ENCODE results near the gene USP17L5.
"Not testable (repeated sequence)": the region's sequence is repeated elsewhere in the genome, so short reads cannot be mapped to it uniquely, and the experiment has no call there.

Gene USP17L5, protein sequence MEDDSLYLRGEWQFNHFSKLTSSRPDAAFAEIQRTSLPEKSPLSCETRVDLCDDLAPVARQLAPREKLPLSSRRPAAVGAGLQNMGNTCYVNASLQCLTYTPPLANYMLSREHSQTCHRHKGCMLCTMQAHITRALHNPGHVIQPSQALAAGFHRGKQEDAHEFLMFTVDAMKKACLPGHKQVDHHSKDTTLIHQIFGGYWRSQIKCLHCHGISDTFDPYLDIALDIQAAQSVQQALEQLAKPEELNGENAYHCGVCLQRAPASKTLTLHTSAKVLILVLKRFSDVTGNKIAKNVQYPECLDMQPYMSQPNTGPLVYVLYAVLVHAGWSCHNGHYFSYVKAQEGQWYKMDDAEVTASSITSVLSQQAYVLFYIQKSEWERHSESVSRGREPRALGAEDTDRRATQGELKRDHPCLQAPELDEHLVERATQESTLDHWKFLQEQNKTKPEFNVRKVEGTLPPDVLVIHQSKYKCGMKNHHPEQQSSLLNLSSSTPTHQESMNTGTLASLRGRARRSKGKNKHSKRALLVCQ

DNA sequence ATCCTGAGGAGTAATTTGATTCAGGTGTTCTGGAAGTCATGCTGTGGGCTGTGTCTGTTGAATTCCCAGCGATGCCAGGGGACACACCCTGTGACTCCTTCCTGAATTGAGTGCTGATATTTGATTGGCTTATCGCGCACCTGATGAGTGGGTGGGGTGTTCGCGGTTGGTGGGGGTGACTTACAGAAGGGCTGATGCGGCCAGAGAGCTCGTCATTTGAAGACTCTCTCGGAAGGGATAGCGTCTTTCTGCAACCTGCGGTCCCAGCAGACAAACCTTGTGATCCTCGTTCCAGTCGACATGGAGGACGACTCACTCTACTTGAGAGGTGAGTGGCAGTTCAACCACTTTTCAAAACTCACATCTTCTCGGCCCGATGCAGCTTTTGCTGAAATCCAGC is at the start of gene USP17L5:
TSS of gene USP17L5 (plus strand) at position 301 of the 400 bp plus-strand sequence. CDS start at position 301, 0 bp downstream.
- not testable (repeated sequence) for DNase-seq (ENCODE audit: low read depth); H3K4me3 ChIP-seq (ENCODE audit: low read depth, low read length)

DNA sequence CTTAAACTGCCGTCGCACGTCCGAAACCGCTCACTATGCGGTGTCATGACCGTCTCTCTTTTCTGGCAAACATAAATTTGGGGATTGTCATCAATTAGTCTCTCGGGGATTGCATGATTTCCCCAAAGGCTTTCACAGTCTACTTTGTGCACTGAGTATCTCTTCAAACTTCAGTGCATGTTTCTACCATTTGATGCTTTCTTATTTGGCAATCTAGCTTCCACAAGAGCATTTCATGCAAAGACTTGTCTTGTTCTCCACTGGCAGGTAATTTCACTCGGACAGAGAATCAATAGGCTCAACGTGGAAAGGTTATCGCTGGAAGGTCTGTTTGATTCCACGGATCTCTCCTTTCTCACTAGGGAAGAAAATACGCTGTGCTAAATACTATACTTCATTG is 15.0 kb upstream of the USP17L5 start:
- not testable (repeated sequence) for H3K4me3 ChIP-seq (ENCODE audit: low read depth, low read length); DNase-seq (ENCODE audit: low read depth)

DNA sequence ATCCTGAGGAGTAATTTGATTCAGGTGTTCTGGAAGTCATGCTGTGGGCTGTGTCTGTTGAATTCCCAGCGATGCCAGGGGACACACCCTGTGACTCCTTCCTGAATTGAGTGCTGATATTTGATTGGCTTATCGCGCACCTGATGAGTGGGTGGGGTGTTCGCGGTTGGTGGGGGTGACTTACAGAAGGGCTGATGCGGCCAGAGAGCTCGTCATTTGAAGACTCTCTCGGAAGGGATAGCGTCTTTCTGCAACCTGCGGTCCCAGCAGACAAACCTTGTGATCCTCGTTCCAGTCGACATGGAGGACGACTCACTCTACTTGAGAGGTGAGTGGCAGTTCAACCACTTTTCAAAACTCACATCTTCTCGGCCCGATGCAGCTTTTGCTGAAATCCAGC is 14.3 kb upstream of the USP17L5 start, which contains the start of gene USP17L24:
TSS of gene USP17L24 (plus strand) at position 301 of the 400 bp plus-strand sequence. CDS start at position 301, 0 bp downstream.
- not testable (repeated sequence) for H3K4me3 ChIP-seq (ENCODE audit: low read depth, low read length); DNase-seq (ENCODE audit: low read depth)

DNA sequence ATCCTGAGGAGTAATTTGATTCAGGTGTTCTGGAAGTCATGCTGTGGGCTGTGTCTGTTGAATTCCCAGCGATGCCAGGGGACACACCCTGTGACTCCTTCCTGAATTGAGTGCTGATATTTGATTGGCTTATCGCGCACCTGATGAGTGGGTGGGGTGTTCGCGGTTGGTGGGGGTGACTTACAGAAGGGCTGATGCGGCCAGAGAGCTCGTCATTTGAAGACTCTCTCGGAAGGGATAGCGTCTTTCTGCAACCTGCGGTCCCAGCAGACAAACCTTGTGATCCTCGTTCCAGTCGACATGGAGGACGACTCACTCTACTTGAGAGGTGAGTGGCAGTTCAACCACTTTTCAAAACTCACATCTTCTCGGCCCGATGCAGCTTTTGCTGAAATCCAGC is 9.6 kb upstream of the USP17L5 start, which contains the start of gene USP17L25:
TSS of gene USP17L25 (plus strand) at position 301 of the 400 bp plus-strand sequence. CDS start at position 301, 0 bp downstream.
- H3K4me3 ChIP-seq (ENCODE audit: low read depth, low read length); DNase-seq (ENCODE audit: low read depth): not testable (repeated sequence)

DNA sequence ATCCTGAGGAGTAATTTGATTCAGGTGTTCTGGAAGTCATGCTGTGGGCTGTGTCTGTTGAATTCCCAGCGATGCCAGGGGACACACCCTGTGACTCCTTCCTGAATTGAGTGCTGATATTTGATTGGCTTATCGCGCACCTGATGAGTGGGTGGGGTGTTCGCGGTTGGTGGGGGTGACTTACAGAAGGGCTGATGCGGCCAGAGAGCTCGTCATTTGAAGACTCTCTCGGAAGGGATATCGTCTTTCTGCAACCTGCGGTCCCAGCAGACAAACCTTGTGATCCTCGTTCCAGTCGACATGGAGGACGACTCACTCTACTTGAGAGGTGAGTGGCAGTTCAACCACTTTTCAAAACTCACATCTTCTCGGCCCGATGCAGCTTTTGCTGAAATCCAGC is 4.8 kb upstream of the USP17L5 start, which contains the start of gene USP17L26:
TSS of gene USP17L26 (plus strand) at position 301 of the 400 bp plus-strand sequence. CDS start at position 301, 0 bp downstream.
- not testable (repeated sequence) for DNase-seq (ENCODE audit: low read depth); H3K4me3 ChIP-seq (ENCODE audit: low read depth, low read length)

DNA sequence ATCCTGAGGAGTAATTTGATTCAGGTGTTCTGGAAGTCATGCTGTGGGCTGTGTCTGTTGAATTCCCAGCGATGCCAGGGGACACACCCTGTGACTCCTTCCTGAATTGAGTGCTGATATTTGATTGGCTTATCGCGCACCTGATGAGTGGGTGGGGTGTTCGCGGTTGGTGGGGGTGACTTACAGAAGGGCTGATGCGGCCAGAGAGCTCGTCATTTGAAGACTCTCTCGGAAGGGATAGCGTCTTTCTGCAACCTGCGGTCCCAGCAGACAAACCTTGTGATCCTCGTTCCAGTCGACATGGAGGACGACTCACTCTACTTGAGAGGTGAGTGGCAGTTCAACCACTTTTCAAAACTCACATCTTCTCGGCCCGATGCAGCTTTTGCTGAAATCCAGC is 4.6 kb downstream of the USP17L5 start, which contains the start of gene USP17L27:
TSS of gene USP17L27 (plus strand) at position 301 of the 400 bp plus-strand sequence. CDS start at position 301, 0 bp downstream.
- DNase-seq (ENCODE audit: low read depth); H3K4me3 ChIP-seq (ENCODE audit: low read depth, low read length): not testable (repeated sequence)

DNA sequence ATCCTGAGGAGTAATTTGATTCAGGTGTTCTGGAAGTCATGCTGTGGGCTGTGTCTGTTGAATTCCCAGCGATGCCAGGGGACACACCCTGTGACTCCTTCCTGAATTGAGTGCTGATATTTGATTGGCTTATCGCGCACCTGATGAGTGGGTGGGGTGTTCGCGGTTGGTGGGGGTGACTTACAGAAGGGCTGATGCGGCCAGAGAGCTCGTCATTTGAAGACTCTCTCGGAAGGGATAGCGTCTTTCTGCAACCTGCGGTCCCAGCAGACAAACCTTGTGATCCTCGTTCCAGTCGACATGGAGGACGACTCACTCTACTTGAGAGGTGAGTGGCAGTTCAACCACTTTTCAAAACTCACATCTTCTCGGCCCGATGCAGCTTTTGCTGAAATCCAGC is 9.4 kb downstream of the USP17L5 start, which contains the start of gene USP17L28:
TSS of gene USP17L28 (plus strand) at position 301 of the 400 bp plus-strand sequence. CDS start at position 301, 0 bp downstream.
- H3K4me3 ChIP-seq (ENCODE audit: low read depth, low read length); DNase-seq (ENCODE audit: low read depth): not testable (repeated sequence)

DNA sequence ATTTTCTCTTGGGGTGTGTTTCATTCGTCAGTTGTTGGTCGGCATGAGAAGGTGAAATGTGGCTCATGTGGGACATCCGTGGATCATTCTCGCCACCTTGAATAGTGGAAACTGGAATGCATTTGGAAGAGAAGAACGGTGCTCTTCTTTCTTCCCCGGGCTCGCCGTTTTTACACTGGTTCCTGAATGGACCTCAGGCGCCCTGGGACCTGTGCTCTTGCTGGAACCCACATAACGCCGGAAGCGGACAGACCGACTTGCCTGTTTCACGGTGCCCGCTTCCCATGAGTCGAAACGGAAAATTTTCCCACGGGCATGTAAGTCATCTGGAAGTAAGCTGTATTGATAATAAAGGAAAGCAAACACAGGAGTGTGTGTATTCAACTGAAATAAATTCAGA is 11.7 kb downstream of the USP17L5 start:
- H3K4me3 ChIP-seq (ENCODE audit: low read depth, low read length); DNase-seq (ENCODE audit: low read depth): not testable (repeated sequence)

DNA sequence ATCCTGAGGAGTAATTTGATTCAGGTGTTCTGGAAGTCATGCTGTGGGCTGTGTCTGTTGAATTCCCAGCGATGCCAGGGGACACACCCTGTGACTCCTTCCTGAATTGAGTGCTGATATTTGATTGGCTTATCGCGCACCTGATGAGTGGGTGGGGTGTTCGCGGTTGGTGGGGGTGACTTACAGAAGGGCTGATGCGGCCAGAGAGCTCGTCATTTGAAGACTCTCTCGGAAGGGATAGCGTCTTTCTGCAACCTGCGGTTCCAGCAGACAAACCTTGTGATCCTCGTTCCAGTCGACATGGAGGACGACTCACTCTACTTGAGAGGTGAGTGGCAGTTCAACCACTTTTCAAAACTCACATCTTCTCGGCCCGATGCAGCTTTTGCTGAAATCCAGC is 14.1 kb downstream of the USP17L5 start, which contains the start of gene USP17L29:
TSS of gene USP17L29 (plus strand) at position 301 of the 400 bp plus-strand sequence. CDS start at position 301, 0 bp downstream.
- DNase-seq (ENCODE audit: low read depth); H3K4me3 ChIP-seq (ENCODE audit: low read depth, low read length): not testable (repeated sequence)

DNA sequence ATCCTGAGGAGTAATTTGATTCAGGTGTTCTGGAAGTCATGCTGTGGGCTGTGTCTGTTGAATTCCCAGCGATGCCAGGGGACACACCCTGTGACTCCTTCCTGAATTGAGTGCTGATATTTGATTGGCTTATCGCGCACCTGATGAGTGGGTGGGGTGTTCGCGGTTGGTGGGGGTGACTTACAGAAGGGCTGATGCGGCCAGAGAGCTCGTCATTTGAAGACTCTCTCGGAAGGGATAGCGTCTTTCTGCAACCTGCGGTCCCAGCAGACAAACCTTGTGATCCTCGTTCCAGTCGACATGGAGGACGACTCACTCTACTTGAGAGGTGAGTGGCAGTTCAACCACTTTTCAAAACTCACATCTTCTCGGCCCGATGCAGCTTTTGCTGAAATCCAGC is 23.6 kb downstream of the USP17L5 start, which contains the start of gene USP17L30:
TSS of gene USP17L30 (plus strand) at position 301 of the 400 bp plus-strand sequence. CDS start at position 301, 0 bp downstream.
- not testable (repeated sequence) for DNase-seq (ENCODE audit: low read depth); H3K4me3 ChIP-seq (ENCODE audit: low read depth, low read length)

DNA sequence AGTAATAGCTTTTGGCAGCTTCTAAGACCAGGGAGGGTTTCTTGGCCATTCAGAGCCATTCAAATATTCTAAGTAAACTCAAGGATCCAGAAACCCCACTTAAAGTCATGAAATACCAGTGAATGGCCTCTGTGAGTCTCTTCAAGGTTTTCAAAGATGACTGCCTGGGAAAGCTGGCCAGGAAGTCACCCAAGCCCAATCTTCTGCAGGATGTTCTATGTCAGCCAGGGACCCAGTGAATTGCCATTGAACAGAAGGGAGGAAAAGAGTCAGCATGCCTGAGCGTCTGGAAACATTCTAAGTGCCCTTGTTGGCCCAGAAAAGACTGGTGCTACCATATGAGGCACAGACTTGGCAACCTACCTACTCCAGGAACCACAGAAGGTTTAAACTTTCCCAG is 40.7 kb downstream of the USP17L5 start:
- not testable (repeated sequence) for H3K4me3 ChIP-seq (ENCODE audit: low read depth, low read length); DNase-seq (ENCODE audit: low read depth)

DNA sequence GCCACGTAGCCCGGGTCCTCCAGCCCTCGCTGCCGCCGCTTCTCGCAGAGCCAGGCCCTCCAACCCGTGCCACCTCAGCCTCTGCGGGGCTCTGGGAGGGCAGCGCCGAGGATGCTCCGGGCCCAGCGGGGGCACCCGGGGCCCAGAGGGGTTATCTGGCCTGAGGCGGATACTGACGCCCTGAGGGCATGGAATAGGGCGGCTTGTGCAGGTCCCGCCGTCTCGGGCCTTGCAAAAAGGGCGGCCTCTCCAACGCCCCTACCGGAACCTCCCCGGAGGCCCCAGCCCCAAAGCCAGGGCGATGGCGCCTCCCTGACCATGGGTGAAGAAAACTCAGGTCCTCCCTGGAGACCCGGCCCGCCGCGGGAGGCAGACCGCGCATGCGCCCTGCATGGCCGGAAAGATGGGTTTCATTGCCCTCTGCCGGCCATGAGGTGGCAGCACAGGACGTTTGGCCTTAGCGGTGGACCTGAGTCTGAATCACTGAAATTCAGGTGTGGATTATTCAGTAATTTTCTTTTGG is 41.9 kb downstream of the USP17L5 start:
- DNase-seq (ENCODE audit: low read depth) = not testable (repeated sequence)
- TF ChIP-seq, protein P1, sequence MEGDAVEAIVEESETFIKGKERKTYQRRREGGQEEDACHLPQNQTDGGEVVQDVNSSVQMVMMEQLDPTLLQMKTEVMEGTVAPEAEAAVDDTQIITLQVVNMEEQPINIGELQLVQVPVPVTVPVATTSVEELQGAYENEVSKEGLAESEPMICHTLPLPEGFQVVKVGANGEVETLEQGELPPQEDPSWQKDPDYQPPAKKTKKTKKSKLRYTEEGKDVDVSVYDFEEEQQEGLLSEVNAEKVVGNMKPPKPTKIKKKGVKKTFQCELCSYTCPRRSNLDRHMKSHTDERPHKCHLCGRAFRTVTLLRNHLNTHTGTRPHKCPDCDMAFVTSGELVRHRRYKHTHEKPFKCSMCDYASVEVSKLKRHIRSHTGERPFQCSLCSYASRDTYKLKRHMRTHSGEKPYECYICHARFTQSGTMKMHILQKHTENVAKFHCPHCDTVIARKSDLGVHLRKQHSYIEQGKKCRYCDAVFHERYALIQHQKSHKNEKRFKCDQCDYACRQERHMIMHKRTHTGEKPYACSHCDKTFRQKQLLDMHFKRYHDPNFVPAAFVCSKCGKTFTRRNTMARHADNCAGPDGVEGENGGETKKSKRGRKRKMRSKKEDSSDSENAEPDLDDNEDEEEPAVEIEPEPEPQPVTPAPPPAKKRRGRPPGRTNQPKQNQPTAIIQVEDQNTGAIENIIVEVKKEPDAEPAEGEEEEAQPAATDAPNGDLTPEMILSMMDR (conservative IDR thresholded peaks at IDR 0.05; ENCODE audit: low read depth, low read length) = peak; percentile 24
- H3K4me3 ChIP-seq (ENCODE audit: low read depth, low read length) = peak overlapping the region; percentile 28

DNA sequence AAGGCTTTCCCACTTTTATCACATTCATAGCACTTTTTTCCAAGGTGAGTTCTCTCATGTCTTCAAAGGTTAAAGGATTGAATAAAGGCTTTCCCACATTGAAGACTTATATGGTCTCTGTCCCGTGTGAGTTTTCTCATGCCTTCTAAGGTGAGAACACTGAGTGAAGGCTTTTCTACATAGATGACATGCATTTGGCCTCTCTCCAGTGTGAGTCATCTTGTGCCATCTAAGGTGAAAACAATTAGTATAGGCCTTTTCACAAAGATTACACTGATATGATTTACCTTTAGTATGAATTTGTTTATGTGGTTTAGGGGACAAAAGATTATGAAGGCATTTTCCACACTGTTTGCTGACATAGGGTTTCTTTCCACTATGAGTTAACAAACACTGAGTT is 44.9 kb downstream of the USP17L5 start:
- TF ChIP-seq, protein P1 (conservative IDR thresholded peaks at IDR 0.05; ENCODE audit: low read depth, low read length) = no peak
- no peak overlapping the region for H3K4me3 ChIP-seq (ENCODE audit: low read depth, low read length)
- no peak for DNase-seq (ENCODE audit: low read depth)

DNA sequence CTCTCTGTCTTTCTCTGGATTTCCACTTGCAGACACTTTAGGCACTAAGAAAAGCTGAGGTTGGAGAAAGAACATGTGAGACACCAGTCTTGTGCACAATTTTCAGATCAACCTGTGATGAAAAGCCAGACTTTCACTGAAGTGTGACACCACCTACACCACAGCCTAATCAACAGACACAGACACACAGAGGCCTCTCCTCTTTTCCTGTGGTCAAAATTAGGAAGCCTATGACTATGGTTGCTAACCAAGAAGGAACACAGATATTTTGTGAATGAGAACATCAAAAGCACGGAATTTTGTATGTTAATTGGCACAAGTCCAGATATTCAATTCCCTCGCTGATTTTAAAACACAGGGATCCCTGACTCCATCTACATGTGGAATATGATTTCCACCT is 49.8 kb downstream of the USP17L5 start:
- not testable (repeated sequence) for H3K4me3 ChIP-seq (ENCODE audit: low read depth, low read length); DNase-seq (ENCODE audit: low read depth)

Measured in choroid plexus epithelial cell (primary cell).